Hematopoietic multipotent progenitor cell treated with erythropoietin and hydrocortisone succinate and interleukin-3 and kit ligand, for 15 days (in vitro differentiated cells): Measurements from ENCODE around the gene MRPS31.
"Not testable (repeated sequence)": the region's sequence is repeated elsewhere in the genome, so short reads cannot be mapped to it uniquely, and the experiment has no call there.

Experiments
- DNase-seq: peaks from one replicate; pipeline ENCODE4 v3.0.0-alpha.2; 2015; ENCODE audit warnings: low spot score

Gene MRPS31

GRCh38 chr13:40762849-40763248, 8.1 kb downstream of the MRPS31 start:
- DNase-seq: no peak

- no peak for DNase-seq
Measured at GRCh38 chr13:40758811-40759210, 12.2 kb downstream of the MRPS31 start.

- no peak for DNase-seq
Measured at GRCh38 chr13:40756042-40756441, 14.9 kb downstream of the MRPS31 start.

- DNase-seq: no peak
Measured at GRCh38 chr13:40755082-40755700, 15.8 kb downstream of the MRPS31 start.

- no peak for DNase-seq
Measured at GRCh38 chr13:40749327-40749726, 21.7 kb downstream of the MRPS31 start.

GRCh38 chr13:40735232-40735548, 35.8 kb downstream of the MRPS31 start:
- not testable (repeated sequence) for DNase-seq

- not testable (repeated sequence) for DNase-seq
Measured at GRCh38 chr13:40734536-40735231, 36.3 kb downstream of the MRPS31 start.

GRCh38 chr13:40732658-40733057, 38.3 kb downstream of the MRPS31 start:
- no peak for DNase-seq

GRCh38 chr13:40728595-40728994, 42.4 kb downstream of the MRPS31 start:
- DNase-seq: no peak

- not testable (repeated sequence) for DNase-seq
Measured at GRCh38 chr13:40714433-40714832, 56.6 kb downstream of the MRPS31 start.

- DNase-seq: no peak
Measured at GRCh38 chr13:40706439-40706838, 64.6 kb downstream of the MRPS31 start.

GRCh38 chr13:40697711-40698110, 73.3 kb downstream of the MRPS31 start:
- DNase-seq: no peak

GRCh38 chr13:40694426-40694825, 76.6 kb downstream of the MRPS31 start:
- DNase-seq: no peak

- no peak for DNase-seq
Measured at GRCh38 chr13:40692946-40693345, 78.0 kb downstream of the MRPS31 start.

GRCh38 chr13:40688781-40689180, 82.2 kb downstream of the MRPS31 start:
- DNase-seq: no peak

- DNase-seq: peak; percentile 81
Measured at GRCh38 chr13:40682449-40683240, 88.3 kb downstream of the MRPS31 start.

GRCh38 chr13:40681341-40682146, 89.4 kb downstream of the MRPS31 start:
- peak; percentile 61 for DNase-seq

GRCh38 chr13:40680659-40681323, 90.2 kb downstream of the MRPS31 start:
- DNase-seq: no peak

- no peak for DNase-seq
Measured at GRCh38 chr13:40679480-40679985, 91.5 kb downstream of the MRPS31 start.
